ENCODE measurements around the gene SWSAP1. TPM values are rescaled to one million over a fixed set of nuclear protein-coding genes. Genes with fewer than 3 reads are reported as not detected.

Gene SWSAP1
- total RNA-seq, 1 donor from 2014 or later: 1.5 TPM

DNA sequence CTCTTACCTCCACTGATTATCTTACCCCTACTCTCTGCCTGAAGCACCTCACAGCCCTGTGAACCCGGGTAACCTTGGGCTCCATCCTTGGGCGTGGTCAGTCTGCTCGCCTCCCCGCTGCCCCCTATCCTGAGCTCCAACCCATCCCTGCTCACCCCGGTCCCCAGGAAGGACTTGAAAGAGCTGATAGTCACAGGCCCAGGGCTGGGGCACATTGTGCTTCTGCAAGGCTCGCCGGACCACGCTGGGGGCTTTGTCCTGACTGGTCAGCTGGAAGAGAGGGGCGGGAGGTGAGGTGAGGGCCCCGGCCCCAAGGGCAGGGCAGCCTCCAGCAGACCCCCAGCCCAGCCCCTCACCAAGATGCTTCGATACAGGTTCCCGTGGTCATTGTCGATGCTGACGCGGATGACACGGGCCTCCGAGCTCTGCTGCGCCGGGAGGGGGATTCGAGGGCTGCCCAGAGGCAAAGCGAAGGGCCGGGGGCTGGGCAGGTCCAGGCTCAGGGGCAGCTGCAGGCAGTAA lies 22.7 kb downstream of the SWSAP1 start:
- peaks cover 0 to 4% of the 10 kb centered on the region in 2 donors for H3K36me3 ChIP-seq
- no peaks in the 10 kb centered on the region for H3K4me1 ChIP-seq
- intact Hi-C loops (cut with DNase I): no loop called here
- no peaks in the 10 kb centered on the region for H3K27me3 ChIP-seq
- H3K9me3 ChIP-seq: no peaks in the 10 kb centered on the region
- no peak for DNase-seq (ENCODE audit: extremely low spot score in 2 of 2)
- no peak overlapping the region for H3K4me3 ChIP-seq
- TF ChIP-seq, protein P1, sequence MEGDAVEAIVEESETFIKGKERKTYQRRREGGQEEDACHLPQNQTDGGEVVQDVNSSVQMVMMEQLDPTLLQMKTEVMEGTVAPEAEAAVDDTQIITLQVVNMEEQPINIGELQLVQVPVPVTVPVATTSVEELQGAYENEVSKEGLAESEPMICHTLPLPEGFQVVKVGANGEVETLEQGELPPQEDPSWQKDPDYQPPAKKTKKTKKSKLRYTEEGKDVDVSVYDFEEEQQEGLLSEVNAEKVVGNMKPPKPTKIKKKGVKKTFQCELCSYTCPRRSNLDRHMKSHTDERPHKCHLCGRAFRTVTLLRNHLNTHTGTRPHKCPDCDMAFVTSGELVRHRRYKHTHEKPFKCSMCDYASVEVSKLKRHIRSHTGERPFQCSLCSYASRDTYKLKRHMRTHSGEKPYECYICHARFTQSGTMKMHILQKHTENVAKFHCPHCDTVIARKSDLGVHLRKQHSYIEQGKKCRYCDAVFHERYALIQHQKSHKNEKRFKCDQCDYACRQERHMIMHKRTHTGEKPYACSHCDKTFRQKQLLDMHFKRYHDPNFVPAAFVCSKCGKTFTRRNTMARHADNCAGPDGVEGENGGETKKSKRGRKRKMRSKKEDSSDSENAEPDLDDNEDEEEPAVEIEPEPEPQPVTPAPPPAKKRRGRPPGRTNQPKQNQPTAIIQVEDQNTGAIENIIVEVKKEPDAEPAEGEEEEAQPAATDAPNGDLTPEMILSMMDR (IDR thresholded peaks at IDR 0.05): no peak
- no peak for TF ChIP-seq POLR2A (IDR thresholded peaks at IDR 0.05)
- no peak for TF ChIP-seq POLR2AphosphoS5 (IDR thresholded peaks at IDR 0.05; ENCODE audit: insufficient read depth in 1 of 2, low read depth in 1 of 2)
- no peak overlapping the region for H3K27ac ChIP-seq

GRCh38 chr19:11399667-11400066 lies 25.2 kb downstream of the SWSAP1 start:
- Histone ChIP-seq H3K36me3 (peaks cover 0 to 4% of the 10 kb centered on the region in 2 donors), H3K27ac (no peak overlapping the region), H3K27me3 (no peaks in the 10 kb centered on the region), H3K9me3 (no peaks in the 10 kb centered on the region), H3K4me1 (no peaks in the 10 kb centered on the region), H3K4me3 (no peak overlapping the region)
- TF ChIP-seq POLR2A (IDR thresholded peaks at IDR 0.05) (no peak), POLR2AphosphoS5 (IDR thresholded peaks at IDR 0.05; ENCODE audit: insufficient read depth in 1 of 2, low read depth in 1 of 2) (no peak)
- TF ChIP-seq, protein P1 (IDR thresholded peaks at IDR 0.05): no peak
- no peak for DNase-seq (ENCODE audit: extremely low spot score in 2 of 2)
- intact Hi-C loops (cut with DNase I): no loop called here

GRCh38 chr19:11400798-11401197 lies 26.3 kb downstream of the SWSAP1 start:
- Histone ChIP-seq H3K4me3 (no peak overlapping the region), H3K9me3 (no peaks in the 10 kb centered on the region), H3K27me3 (no peaks in the 10 kb centered on the region), H3K36me3 (peaks cover 0 to 4% of the 10 kb centered on the region in 2 donors), H3K27ac (no peak overlapping the region), H3K4me1 (no peaks in the 10 kb centered on the region)
- no peak for DNase-seq (ENCODE audit: extremely low spot score in 2 of 2)
- intact Hi-C loops (cut with DNase I): no loop called here
- TF ChIP-seq POLR2AphosphoS5 (IDR thresholded peaks at IDR 0.05; ENCODE audit: insufficient read depth in 1 of 2, low read depth in 1 of 2): no peak
- TF ChIP-seq, protein P1 (IDR thresholded peaks at IDR 0.05): no peak
- no peak for TF ChIP-seq POLR2A (IDR thresholded peaks at IDR 0.05)

GRCh38 chr19:11401808-11402543 lies 27.5 kb downstream of the SWSAP1 start:
- DNase-seq (ENCODE audit: extremely low spot score in 2 of 2): no peak
- Histone ChIP-seq H3K27me3 (no peaks in the 10 kb centered on the region), H3K27ac (no peak overlapping the region), H3K4me1 (no peaks in the 10 kb centered on the region), H3K4me3 (no peak overlapping the region), H3K36me3 (peaks cover 0 to 4% of the 10 kb centered on the region in 2 donors), H3K9me3 (no peaks in the 10 kb centered on the region)
- no peak for TF ChIP-seq POLR2AphosphoS5 (IDR thresholded peaks at IDR 0.05; ENCODE audit: insufficient read depth in 1 of 2, low read depth in 1 of 2)
- intact Hi-C loops (cut with DNase I): no loop called here

DNA sequence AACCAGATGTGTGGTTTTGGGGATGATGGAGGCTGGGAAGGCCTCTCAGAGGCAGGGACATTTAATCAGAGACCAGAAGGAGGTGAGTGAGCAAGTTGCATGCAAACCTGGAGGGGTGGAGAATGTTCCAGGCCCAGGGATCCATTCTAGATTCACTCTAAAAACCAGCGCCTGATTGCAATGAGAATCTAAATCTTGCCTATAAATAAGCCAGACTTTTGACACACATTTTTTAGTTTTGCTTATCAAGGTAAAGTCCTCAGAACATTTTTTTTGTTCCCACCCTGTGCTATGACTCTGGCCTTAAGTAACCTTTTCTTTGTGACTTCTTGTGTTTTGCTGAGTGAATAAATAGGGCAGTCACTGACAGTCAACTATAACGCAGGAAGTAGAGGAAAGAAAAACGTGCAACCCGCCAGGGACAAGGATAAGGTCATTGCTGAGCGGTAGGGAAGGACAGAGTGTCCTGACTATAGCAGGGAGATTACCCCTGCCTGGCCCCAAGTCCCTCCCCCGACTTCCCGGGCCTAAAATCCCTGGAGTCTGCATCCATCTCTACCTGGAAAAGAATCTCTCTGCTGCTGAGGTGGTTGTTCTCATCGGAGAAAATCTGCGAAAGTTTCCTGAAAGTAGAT lies 30.2 kb downstream of the SWSAP1 start:
- intact Hi-C loops (cut with DNase I): no loop called here

More for the DNA sequence above, 30.2 kb downstream of the SWSAP1 start:
- H3K36me3 ChIP-seq: peaks cover 0 to under 1% of the 10 kb centered on the region in 2 donors
- no peak for DNase-seq (ENCODE audit: extremely low spot score in 2 of 2)
- H3K27me3 ChIP-seq: no peaks in the 10 kb centered on the region
- TF ChIP-seq, protein P1 (IDR thresholded peaks at IDR 0.05): no peak
- H3K4me1 ChIP-seq: no peaks in the 10 kb centered on the region
- no peaks in the 10 kb centered on the region for H3K9me3 ChIP-seq
- no peak overlapping the region for H3K4me3 ChIP-seq
- H3K27ac ChIP-seq: no peak overlapping the region
